NK-92 (cell line): ENCODE data around the gene DPH5.
"Not testable (repeated sequence)": the region's sequence is repeated elsewhere in the genome, so short reads cannot be mapped to it uniquely, and the experiment has no call there.

ENCODE experiments used
- DNase-seq: peaks from one replicate; lab custom pipeline; 2025; ENCODE audit not compliant: unreplicated experiment; lab: John Stamatoyannopoulos, UW

The DPH5 gene

DNA sequence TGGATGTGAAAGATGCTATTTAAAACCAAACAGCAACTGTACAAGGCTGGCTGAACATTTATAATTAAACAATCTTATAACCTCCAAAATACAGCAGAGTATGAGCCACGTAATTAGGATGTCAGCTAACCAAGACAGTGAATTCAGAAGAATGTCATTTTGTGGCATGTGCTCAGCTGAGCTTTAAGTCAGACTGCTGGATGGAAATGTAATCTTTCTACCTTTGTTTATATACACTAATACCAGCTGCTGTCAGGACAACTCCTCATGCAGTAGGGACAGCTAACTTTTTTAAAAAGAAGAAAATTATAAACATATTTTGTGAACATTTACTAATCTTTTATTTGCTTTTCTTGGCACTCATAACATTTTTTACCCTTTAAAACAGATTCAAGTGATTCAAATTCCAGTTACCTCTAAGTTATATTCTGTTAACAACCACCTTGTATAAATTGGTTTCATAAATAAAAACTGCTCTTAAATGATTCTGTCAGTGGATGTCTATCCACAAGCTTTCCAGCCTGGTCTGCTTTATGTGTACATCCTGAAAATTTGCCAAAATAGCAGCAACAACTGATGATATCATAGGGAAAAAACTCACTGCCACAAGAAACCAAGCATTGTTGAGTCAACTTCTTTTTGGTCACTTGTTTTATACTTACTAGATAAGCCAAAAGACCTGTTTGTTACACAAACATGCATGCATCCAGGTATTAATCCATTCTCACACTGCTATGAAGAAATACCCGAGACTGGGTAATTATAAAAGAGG is 36.1 kb downstream of the DPH5 start:
- DNase-seq, result no peak

DNA sequence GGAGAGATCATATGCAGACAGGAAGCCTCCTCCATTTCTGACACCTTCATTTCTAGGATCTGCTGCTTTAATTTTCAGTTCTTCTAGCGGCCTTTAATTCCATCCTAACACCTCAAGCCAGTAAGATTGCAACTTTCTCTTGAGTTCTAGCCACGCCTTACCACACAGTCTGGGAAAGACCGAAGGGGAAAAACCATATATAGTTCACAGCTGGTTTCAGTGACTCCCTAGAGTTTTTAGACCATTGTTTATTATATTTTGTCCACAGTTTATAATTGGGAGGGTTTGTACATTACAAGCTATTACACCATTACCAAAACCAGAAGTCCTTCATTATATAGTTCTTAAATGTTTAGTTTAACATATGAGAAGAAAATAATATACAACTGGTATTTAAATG is 37.5 kb downstream of the DPH5 start:
- DNase-seq, result no peak

DNA sequence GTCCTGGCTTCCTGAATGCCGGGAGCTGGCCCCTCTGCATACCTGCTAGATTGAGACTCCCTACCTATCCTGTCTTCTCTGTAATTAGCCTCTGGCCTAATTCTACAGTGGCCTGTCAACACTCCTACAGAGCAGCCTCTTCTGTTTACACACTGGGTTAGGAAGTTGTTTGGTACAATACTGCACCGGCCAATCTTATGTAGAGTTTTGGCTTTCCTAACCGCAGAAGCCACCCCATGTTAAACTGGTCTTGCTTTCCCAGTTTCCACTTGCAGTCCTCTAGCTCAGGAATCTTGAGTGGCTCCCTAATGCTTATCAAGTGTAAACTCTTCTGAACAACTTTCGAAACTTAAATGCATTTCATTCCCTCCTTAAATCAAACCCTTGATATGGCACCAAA is 42.8 kb downstream of the DPH5 start:
- no peak for DNase-seq

DNA sequence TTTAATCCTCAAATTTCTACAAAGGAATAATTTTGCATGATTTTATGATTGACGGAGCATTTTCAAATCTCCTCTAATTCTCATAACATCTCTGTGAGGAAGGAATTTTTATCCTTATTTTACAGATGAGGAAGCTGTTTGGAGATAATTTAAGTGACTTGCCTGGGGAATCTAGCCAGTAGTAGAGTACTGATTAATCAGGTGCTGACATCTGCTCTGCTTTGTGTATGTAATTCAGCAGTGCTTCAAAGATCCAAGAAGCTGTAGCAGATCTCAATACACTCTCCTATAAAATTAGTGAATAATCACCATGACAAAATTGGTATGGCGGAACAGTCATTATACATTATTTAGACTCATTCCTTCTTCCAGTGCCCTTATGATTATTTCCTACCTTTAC is 46.0 kb downstream of the DPH5 start:
- DNase-seq, result no peak

DNA sequence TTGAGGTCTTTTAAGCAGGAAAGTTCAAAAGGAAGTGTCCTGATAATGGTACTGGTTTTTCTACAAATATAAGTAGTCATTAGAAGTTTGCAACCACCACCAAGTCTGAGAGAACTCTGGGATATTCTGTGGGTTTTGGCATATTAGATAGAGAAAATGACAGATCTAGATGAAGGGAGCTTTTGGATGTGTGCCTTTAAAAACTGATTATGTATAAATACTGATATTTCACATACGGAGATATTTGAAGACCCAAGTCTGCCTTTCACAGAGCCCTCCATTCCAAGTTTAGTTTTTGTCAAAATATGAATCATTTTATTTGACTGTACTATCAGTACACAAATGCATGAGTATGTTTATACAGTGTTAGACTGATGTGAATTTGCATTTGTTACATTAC is 48.6 kb downstream of the DPH5 start:
- no peak for DNase-seq

DNA sequence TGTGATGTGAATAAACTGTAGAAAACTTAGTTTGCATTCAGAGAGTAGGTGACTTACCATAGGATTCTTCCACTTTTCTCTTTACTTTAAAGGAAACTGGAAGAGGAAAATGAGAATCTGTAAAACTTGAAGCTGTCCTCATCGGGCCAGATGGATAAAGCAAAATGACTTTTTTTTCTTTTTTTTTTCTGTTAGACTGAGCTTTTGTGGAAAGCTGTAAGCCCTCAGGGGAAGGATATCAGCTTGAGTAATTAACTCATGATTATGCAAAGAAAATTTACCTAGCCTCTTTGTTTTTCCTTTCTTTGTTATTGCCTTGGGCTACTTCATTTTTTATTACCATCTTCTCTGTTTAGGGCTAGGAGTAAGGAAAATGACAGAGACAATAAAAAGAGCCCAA is 53.4 kb downstream of the DPH5 start:
- no peak for DNase-seq

DNA sequence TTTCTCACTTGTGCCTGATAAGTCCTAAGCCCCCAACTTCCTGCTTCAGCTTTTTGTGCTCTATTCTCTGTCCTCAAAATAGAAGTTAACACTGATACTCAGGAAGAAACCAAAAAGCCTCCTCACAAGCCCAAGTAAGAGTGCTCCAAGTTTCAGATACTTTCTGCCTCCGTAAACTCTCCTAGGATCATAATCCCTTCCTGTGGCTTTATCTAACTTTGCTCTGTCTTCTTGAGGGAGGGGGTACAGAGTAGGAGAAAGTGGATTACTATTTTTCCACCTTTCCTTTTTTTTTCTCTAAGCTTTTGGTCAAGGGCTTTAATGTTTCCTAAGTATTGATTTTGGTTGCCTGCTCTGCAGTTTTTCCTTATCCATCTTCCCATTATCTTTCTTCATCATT is 54.6 kb downstream of the DPH5 start:
- no peak for DNase-seq

DNA sequence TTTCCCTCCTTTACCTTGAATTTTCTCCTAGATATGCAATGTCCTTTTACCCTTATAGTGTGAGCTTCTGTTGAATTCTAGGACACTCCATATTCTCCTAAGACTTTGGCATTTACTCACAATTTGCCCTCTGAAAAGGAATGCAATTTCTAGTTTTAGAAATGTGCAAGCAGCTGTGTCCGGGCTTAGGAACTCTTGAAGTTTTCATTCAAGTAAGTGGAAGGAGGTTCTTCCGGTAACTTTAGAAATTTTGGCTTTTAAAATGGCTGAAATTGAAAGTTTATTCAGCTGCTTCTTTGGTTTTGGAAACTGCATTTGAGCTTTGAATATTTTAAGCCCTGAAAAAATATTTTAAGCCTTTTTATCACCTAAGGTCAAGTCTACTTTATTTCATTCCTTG is 56.3 kb downstream of the DPH5 start:
- DNase-seq, result no peak

DNA sequence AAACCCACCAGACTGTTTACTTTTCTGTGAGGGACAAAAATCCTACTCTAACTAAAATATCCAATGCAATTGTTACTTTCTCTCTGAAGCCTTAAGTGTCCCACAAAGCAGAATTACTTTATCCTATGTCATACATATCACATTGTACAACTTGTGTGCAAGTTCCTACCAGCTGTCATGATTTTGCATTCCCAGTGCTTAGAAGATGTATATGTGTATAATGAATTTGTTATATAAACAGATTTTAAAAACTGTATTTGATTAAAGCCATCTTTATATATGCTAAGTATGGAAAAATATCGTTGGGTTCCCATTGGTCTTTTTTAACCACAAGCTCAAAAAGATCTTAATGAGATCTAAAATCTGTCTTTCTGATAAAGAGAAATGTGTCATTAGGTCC is 57.0 kb downstream of the DPH5 start:
- no peak for DNase-seq

DNA sequence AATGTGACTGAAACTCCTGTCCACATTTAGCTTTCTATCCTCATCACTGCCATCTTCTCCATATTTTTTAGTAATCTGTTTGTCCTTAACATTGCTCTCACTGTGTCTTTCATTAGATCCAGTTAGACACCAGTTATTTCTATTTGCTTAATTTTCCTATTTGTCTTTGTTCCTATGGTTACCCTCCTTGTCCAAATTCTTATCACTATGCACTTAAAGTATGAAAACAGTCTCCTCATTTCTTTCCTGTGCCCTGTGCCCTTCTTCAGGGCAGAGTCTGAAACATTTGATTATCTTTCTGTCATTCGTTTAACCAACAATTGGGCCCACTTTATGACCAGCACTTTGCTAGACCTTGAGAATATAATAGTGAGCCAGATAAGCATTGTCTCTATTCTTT is 65.5 kb downstream of the DPH5 start:
- no peak for DNase-seq

DNA sequence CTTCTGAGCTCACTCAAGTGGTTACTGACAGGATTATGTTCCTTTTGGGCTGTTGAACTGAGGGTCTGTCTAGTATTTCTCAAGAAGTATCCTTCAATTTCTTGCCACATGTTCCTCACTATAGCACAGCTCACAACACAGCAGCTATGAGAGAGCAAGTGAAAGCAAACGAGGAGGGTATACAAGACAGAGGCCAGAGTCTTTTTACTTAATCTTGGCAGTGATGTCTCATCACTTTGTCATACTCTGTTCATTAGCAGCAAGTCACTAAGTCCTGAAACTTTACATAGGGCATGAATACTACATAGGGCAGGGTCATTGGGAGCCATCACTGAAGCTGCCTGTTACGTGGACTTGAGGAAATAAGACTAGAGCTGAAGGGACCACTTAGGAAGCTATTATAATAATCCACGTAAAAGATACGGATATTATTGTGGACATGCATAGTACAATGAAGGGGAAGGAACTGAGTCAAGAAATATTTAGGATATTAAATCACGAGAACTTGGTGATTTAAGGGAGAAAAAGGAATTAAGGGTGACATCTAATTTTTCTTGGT is 66.0 kb downstream of the DPH5 start:
- DNase-seq, result no peak

DNA sequence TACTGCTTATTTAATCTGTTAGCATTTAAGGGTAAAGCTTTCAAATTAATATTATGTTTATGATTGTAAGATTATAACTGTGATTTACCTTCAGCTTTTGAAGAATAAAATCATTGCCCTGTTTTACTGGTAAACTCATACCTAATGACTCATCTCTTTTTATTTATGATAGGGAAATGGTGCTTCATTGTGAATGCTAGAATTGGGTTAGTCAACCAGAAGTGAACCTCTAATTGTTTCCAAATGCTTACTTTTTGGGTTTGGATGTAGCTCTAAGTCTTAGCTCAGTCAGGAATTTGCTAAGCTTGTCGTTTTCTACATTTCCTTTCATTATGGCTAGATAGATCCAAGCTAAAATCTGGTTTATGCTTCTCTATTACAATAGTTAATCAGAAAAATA is 70.3 kb downstream of the DPH5 start:
- DNase-seq, result no peak

DNA sequence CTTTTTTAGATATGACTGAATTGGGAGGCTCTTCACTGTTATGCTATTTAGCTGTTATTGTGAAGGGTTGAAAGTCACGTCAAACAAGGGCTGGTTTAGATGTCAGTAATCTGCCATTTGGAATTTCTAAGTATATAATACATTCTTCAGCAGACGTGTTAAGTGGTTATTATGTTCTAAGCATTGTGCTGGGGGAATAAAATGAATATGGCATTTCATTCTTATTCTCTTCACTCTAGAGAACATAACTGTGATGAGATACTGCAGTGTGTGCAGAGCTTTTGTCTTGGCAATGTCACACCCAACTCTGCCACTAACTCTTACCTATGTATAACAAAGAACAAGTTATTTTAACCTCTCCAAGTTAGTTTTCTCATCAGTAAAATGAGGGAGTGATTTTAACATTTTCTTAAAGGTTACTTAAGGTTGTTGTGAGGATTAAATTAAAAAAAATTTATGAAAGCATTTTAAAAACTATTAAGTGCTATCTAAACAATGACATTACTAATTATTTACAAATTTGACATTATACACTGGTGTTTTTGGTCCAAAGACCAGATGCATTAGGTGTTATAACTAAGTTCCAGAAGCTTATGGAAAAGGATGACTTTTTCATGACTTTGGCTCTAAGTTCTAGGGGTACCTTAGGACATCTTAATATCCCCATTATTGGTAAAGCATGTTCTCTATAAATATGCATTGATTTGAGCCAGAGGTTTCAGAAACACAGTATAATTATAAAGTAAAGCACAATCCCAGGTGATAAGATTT is 71.4 kb downstream of the DPH5 start:
- DNase-seq, result no peak

DNA sequence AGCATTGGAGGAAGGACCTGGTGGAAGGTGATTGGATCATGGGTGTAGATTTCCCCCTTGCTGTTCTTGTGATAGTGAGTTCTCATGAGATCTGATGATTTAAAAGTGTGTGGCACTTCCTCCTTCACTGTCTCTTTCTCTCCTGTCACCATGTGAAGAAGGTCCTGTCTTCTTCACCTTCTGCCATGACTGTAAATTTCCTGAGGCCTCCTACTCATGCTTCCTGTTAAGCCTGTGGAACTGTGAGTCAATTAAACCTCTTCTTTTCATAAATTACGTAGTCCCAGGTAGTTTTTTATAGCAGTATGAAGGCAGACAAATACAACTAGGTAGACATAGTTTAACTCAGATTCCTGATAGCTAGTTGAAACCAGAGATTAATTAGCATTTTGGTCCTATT is 72.6 kb downstream of the DPH5 start:
- DNase-seq, result not testable (repeated sequence)

DNA sequence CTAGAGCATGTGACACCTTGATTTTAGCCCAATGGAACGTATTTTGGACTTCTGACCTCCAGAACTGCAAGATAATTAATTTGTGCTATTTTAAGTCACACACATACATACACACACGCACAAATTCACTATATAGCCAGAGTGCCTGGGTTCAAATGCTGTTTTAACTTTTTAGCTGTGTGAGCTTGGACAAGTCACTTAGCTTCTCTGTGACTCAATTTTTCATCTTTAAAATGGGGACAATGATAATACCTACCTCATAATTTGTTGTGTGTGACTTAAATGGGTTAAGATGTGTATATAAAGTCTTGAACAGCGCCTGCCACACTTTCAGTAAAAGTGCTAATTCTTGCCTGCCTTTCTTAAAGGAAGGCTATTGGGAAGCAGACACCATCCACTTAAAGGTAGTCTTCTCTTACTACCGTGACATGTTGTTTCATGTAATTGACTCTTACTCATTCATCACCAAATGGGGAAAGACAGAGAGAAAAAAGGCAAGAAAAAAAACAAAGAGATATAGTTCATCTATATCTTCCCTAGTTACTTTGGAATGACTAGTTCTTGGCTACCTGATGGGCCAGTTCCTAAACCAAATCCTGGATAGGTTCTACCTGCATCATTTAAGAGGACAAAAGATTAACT is 73.4 kb downstream of the DPH5 start:
- no peak for DNase-seq

DNA sequence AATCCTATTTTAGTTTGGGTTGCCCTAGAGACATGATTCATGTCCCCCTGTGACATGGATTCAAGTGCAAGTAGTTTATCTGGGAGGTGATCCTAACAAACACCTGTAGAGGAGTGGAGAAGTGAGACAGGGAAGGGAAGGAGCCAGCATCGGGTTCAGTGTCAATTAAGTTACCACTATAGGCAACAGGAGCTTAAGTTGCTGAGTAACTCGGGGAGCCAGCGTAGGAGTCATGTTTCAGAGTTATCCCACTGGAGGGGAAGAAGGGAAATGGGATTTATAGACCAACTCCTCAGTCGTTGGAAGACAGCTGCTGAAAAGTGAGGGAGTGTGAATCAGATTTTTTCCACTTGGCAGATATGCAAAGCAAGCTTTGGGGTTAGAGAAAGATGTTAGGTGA is 74.8 kb downstream of the DPH5 start:
- DNase-seq, result no peak

DNA sequence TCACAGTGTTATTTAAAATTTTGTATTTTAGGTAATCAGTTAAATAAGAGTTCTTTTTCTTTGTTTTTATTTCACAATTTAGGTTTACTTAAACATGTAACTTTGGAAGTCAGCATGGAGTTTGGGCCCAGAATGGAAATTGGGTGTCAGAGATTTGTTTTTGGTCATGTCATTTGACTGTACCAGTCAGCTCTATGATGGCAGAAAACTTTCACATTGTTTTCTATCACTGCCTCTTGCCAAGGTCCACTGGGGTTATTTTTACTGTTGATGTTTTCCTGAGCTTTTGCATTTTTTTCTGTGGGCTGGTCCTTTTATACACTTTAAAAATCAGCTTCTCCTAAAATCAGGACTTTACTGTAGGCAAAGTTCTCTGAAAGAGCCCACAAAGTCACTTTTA is 75.2 kb downstream of the DPH5 start:
- DNase-seq, result no peak

DNA sequence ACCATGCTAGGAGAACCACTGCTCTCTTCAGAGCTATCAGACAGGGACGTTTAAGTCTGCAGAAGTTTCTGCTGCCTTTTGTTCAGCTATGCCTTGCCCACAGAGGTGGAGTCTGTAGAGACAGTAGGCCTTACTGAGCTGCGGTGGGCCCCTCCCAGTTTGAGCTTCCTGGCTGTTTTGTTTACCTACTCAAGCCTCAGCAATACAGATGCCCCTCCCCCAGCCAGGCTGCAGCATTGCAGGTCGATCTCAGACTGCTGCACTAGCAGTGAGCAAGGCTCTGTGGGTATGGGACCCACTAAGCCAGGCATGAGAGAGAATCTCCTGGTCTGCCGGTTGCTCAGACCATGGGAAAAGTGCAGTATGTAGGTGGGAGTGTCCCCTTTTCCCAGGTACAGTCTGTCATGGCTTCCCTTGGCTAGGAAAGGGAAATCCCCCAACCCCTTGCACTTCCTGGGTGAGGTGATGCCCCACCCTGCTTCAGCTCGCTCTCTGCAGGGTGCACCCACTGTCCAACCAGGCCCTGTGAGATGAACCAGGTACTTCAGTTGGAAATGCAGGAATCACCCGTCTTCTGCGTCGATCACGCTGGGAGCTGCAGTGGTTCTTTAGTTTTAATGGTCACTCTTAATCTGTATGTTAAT is 75.9 kb downstream of the DPH5 start:
- not testable (repeated sequence) for DNase-seq

DNA sequence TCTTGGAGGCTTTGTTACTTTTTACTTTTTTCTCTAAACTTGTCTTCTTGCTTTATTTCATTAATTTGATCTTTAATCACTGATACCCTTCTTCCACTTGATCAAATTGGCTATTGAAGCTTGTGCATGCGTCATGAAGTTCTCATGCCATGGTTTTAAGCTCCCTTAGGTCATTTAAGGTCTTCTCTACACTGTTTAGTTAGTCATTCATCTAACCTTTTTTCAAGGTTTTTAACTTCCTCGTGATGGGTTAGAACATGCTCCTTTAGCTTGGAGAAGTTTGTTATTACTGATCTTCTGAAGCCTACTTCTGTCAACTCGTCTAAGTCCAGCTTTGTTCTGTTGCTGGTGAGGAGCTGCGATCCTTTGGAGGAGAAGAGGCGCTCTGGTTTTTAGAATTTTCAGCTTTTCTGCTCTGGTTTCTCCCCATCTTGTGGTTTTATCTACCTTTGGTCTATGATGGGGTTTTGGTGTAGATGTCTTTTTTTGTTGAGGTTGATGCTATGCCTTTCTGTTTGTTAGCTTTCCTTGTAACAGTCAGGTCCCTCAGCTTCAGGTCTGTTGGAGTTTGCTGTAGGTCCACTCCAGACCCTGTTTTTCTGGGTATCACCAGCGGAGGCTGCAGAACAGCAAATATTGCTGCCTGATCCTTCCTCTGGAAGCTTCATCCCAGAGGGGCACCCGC is 76.7 kb downstream of the DPH5 start:
- not testable (repeated sequence) for DNase-seq

DNA sequence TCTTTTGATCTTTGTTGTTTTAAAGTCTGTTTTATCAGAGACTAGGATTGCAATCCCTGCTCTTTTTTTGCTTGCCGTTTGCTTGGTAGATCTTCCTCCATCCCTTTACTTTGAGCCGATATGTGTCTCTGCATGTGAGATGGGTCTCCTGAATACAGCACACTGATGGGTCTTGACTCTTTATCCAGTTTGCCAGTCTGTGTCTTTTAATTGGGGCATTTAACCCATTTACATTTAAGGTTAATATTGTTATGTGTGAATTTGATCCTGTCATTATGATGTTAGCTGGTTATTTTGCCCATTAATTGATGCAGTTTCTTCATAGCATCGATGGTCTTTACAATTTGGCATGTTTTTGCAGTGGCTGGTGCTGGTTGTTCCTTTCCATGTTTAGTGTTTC is 77.8 kb downstream of the DPH5 start:
- DNase-seq, result not testable (repeated sequence)

DNA sequence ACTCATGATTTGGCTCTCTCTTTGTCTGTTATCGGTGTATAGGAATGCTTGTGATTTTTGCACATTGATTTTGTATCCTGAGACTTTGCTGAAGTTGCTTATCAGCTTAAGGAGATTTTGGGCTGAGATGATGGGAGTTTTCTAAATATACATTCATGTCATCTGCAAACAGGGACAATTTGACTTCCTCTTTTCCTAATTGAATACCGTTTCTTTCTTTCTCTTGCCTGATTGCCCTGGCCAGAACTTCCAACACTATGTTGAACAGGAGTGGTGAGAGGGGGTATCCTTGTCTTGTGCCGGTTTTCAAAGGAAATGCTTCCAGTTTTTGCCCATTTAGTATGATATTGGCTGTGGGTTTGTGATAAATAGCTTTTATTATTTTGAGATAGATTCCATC is 79.5 kb downstream of the DPH5 start:
- DNase-seq, result not testable (repeated sequence)
